ENCODE results near the gene APOL4.

APOL4 gene

GRCh38 chr22:36151006-36151595 lies 50.5 kb downstream of the APOL4 start:
- no peak for DNase-seq

DNA sequence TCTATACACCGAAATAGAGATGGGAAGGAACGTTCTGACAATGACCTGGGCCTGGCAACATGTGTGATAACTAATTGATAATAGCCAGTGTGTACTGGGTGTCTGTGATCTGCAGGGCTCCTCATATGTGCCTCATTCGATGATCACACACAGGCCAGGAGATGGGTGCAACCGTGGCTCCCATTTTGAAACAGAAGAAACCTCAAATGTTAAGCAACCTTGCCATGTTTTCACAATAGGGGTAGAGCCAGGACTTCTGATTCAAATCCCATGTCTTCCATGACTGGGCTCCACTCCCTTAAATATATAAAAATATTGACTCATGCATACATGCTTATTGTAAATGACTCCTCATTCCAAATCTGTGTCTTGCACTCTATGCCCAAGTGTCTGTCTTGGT lies 52.2 kb downstream of the APOL4 start:
- no peak for DNase-seq

- no peak for DNase-seq
These were observed 53.2 kb downstream of the APOL4 start for GRCh38 chr22:36148411-36148810.

DNA sequence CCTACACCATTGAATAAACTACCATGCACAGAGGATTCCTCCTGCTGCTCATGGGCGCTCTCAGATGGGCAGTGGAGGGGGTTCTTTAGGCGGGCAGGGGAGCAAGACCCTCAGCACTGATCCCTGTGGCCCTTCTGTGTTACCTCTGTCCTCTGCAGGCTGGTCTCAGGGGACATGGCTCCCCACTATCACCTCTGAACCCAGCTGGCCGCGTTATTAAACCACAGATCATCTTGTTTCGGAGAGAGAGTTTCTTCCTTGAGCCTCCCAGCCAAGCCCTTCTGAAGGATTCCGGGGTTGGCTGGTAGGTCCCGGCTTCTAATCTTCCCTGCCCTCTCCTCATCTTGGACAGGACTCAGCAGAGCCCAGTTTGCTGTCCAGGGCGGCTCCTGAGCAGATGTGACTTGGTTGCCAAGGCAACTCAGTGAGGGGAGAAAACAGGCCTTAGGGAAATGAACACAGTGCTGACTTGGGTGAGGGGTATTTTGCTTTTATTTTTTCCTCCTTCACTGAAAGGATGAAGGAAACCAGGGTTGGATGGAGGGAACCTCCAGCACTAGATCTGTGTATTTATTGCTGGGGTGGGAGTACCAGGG lies 54.3 kb downstream of the APOL4 start:
- no peak for DNase-seq

DNA sequence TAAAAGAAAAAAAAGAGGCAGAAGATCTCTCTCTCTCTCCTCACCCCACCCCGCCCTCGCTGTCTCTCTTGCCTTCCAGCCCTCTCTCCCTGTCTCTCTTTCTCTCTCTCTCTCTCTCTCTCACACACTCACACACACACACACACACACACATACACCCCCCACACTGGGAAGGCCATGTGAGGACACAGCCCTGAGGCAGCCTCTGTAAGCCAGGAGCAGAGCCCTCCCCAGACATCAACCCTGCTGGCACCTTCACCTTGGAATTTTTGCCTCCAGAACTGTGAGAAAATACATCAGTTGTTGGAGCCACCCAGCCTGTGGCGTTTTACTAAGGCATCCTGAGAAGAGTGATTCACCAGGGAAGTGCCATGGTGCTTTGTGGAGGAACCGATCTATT lies 55.7 kb downstream of the APOL4 start:
- no peak for DNase-seq

DNA sequence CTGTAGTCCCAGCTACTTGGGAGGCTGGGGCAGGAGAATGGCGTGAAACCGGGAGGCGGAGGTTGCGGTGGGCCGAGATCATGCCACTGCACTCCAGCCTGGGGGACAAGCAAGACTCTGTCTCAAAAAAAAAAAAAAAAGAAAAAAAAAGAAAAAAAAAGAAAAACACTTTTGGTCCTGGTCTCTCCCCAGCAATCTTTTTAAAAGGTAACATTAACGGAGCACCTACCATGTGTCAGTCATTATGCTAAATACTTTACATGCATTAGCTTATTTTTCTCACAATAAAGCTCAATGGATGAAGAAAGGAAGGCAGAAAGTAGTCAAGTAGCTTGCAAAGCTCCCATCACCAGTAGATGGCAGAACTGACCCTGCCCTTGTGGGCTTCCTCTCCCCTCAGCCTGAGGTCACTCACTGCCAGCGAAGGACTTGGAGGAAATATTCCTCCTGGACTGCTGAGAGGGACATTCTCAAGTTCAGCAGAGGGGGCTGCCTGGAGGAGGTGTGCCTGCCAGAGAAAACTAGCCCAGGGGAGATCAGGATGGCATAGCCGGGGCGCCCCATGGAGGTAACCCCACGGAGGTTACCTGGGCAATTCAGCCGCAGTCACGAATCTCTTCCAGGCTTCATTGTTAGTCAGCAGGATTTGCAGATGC lies 56.6 kb downstream of the APOL4 start:
- DNase-seq = no peak

DNA sequence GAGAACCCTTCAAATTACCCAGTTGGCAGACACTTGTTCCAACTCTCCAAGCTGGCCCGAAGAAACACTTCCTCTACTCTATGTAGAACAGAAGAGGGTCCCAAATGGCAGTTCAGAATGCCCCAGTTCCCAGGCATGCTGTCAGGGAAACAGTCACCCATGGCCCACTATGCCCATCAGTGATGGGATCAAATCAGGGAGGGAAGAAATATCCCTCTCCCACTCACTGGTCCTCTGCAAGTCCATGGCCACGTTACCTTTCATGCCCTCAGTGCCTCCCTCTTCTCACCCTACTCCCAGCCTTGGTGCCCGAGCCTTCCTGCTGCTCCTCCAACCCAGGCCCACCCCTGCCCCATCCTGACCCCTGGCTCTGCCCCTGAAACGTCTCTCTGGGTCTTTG lies 57.7 kb downstream of the APOL4 start:
- no peak for DNase-seq

DNA sequence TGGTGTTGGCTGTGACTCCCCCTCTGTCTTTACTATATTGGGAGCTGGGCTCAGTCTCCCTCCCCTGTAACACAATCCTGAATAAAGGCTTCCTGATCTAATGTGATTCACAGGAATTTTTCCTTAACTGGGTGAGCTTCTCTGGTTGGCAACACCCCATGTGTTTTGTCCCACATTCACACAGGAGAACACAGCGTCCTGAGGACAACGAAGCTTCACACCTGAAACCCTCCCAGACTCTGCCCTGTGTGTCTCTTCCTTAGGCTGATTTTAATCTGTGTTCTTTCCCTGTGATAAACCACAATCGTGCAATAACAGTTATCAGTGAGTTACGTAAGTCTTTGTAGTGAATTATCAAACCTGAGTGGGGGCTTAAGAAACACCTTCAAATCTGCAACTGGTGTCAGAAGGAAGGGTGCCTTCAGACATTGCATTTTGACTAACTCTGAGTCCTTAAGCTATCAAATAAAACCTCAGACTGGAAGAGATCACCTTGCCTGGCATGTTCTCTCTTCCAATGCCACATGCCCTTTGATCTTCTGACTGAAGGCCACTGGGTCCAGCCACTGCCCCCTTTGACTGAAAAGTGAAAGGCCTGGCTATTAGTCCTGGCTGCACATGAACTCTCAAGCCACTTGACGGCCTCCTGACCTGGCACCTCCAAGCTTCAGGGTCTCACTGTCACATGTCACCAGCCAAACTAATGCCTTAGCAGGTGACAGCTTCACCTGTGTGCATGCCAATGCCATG lies 58.4 kb downstream of the APOL4 start:
- no peak for DNase-seq

GRCh38 chr22:36141481-36141880 lies 60.1 kb downstream of the APOL4 start:
- DNase-seq = no peak
